ENCODE measurements around the gene RAB3GAP2.
A peak's percentile ranks its signal among the peaks of the same experiment; 100 is the strongest.

DNA sequence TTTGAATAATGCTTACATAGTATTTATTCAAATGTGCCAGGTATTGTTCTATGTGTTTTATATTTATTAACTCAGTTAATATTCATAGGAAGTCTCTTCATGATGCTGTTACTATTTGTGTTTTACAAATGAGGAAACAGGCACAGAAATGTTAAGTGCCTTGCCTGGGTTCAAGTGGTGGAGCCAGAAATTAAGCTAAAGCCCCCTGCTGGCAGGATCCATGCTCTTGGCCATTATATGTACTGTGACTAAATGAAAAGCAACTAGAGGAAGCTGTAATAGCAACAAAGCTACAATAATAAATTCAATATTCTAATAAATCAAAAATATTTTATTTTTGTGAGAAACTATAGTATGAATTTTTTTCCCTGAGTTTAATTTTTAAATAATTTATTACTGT is 148.4 kb downstream of the RAB3GAP2 start:
- TF ChIP-seq CTCF (IDR thresholded peaks at IDR 0.05) = peak in 2 of 6 experiments; percentile 19 to 22
- TF ChIP-seq POLR2A (IDR thresholded peaks at IDR 0.05) = no peak

All from thyroid gland (tissue), 4 donors.